B cell (primary cell): ENCODE data around the gene MYO18A. TPM values are rescaled to one million over a fixed set of nuclear protein-coding genes. Genes with fewer than 3 reads are reported as not detected.

ENCODE experiments used
- ATAC-seq: fragments of 200-7000 bp; cut with Tn5 transposase; one replicate; pipeline ENCODE4 v1.10.0; 2021; ENCODE audit warnings: low read depth, mild to moderate bottlenecking, moderate number of reproducible peaks, moderate library complexity
- CTCF ChIA-PET: fragments of 350-600 bp; sonication (Branson Sonifier 250); formaldehyde crosslinking; loops from one replicate; lab custom pipeline; 2021; ENCODE audit warnings: antibody characterized with exemption, inconsistent platforms; lab: Charles Lee
- POLR2A ChIA-PET: fragments of 350-600 bp; sonication (Branson Sonifier 250); formaldehyde crosslinking; loops from one replicate; lab custom pipeline; 2021; ENCODE audit warnings: antibody characterized with exemption; lab: Charles Lee
- DNase-seq: peaks from one replicate; pipeline ENCODE4 v3.0.0; 2013
- H2AFZ ChIP-seq: 2 replicates; pipeline ENCODE4 v1.6.1; 2012; ENCODE audit warnings: mild to moderate bottlenecking, low read depth, low read length; ENCODE audit not compliant: insufficient read depth, poor library complexity, severe bottlenecking
- H3K27ac ChIP-seq, 2 donors: 1 replicate in 1 of 2; 2 replicates in 1 of 2; pipeline ENCODE4 v1.5.1; 2012 to 2013; ENCODE audit warnings: low read length in 2 of 2, mild to moderate bottlenecking in 2 of 2, moderate library complexity in 1 of 2
- H3K27me3 ChIP-seq, 4 experiments: fragments of 200-600 bp in 1 of 4; sonication (generic) in 1 of 4; replicated peaks in 1 of 4; 1 replicate in 2 of 4; 2 replicates in 2 of 4; pipeline versions ENCODE4 v1.6.1 to v1.7.0; 2013 to 2016; ENCODE audit warnings: low read length in 3 of 4, mild to moderate bottlenecking in 2 of 4, mixed read lengths in 1 of 4, moderate library complexity in 1 of 4; ENCODE audit not compliant: insufficient read depth in 4 of 4, control insufficient read depth in 3 of 4; ENCODE audit errors: control extremely low read depth in 1 of 4
- H3K36me3 ChIP-seq, 2 experiments: replicated peaks in 1 of 2; 1 replicate in 1 of 2; 2 replicates in 1 of 2; pipeline versions ENCODE4 v1.6.1 to v1.7.1; 2013; ENCODE audit warnings: low read length in 1 of 2; ENCODE audit not compliant: insufficient read depth in 2 of 2, control insufficient read depth in 1 of 2; ENCODE audit errors: control extremely low read depth in 1 of 2, extremely low read depth in 1 of 2
- H3K4me1 ChIP-seq, 2 donors: fragments of 200-600 bp in 1 of 2; sonication (generic) in 1 of 2; 1 replicate in 1 of 2; 2 replicates in 1 of 2; pipeline versions ENCODE4 v1.5.1 to v1.6.1; 2013 to 2017; ENCODE audit warnings: low read length in 2 of 2; ENCODE audit not compliant: control insufficient read depth in 2 of 2, insufficient read depth in 2 of 2
- H3K4me2 ChIP-seq: replicated peaks from 2 replicates; pipeline ENCODE3; 2012; ENCODE audit warnings: mild to moderate bottlenecking, low read depth, low read length; ENCODE audit not compliant: poor library complexity, severe bottlenecking
- H3K4me3 ChIP-seq, 5 experiments: fragments of 200-600 bp in 1 of 5; sonication (generic) in 1 of 5; 1 replicate in 3 of 5; 2 replicates in 2 of 5; pipeline versions ENCODE4 v1.5.1 to v1.7.0; 2011 to 2016; ENCODE audit warnings: low read length in 4 of 5, mild to moderate bottlenecking in 4 of 5, low read depth in 2 of 5, control low read depth in 1 of 5, moderate library complexity in 1 of 5; ENCODE audit not compliant: insufficient read depth in 1 of 5; ENCODE audit errors: control extremely low read depth in 1 of 5, extremely low read depth in 1 of 5
- H3K79me2 ChIP-seq: fragments of 200-600 bp; sonication (generic); one replicate; pipeline ENCODE4 v1.6.0; 2016; ENCODE audit warnings: low read length; ENCODE audit not compliant: control insufficient read depth, insufficient read depth
- H3K9ac ChIP-seq: fragments of 200-600 bp; sonication (generic); 2 replicates; pipeline ENCODE4 v1.6.1; 2017; ENCODE audit warnings: mild to moderate bottlenecking, low read length, moderate library complexity
- H3K9me3 ChIP-seq, 3 donors: one replicate each; pipeline versions ENCODE4 v1.6.1 to v1.7.1; 2013; ENCODE audit warnings: low read length in 2 of 3; ENCODE audit not compliant: control insufficient read depth in 2 of 3, insufficient read depth in 1 of 3; ENCODE audit errors: control extremely low read depth in 1 of 3
- H4K20me1 ChIP-seq: 2 replicates; pipeline ENCODE4 v1.6.0; 2012; ENCODE audit warnings: mild to moderate bottlenecking, low read length; ENCODE audit not compliant: insufficient read depth, control insufficient read depth, poor library complexity, severe bottlenecking
- H3K27ac Mint-ChIP-seq: one replicate; pipeline ENCODE4 v1.8.0; 2021; ENCODE audit warnings: mixed read lengths
- H3K27me3 Mint-ChIP-seq: one replicate; pipeline ENCODE4 v1.8.0; 2021; ENCODE audit warnings: mixed read lengths
- H3K4me1 Mint-ChIP-seq: one replicate; pipeline ENCODE4 v1.8.0; 2021; ENCODE audit warnings: mixed read lengths
- H3K4me3 Mint-ChIP-seq: one replicate; pipeline ENCODE4 v1.8.0; 2021; ENCODE audit warnings: mixed read lengths
- H3K9me3 Mint-ChIP-seq: one replicate; pipeline ENCODE4 v1.8.0; 2022; ENCODE audit warnings: mixed read lengths; ENCODE audit not compliant: insufficient read depth
- CTCF ChIP-seq: fragments of 200-600 bp; IDR thresholded peaks from one replicate; pipeline ENCODE4 v1.8.0; 2022; ENCODE audit warnings: antibody characterized with exemption, mild to moderate bottlenecking
- EZH2 ChIP-seq: IDR thresholded peaks from 2 replicates; pipeline ENCODE4 v1.6.1; 2012; ENCODE audit warnings: borderline replicate concordance, low read depth, mild to moderate bottlenecking, moderate library complexity, low read length; ENCODE audit not compliant: insufficient read depth, poor library complexity, severe bottlenecking
- WGBS: methylation state at CpG from one replicate; pipeline ENCODE4 v1.1.5; 2013; ENCODE audit warnings: missing lambda C conversion rate; ENCODE audit not compliant: insufficient coverage; 5-methylcytosine and 5-hydroxymethylcytosine counted together
- intact Hi-C: fragments of 100-400 bp; cut with micrococcal nuclease; formaldehyde crosslinking; loops from one replicate; pipeline ENCODE4 v1.10.0; 2022
- polyA plus RNA-seq: library from polyadenylated mRNA; depleted of rRNA; stranded (reverse); fragments of >200 nt; gene quantifications from 2 replicates; pipeline ENCODE4 v1.2.3, GENCODE V29; 2012
- total RNA-seq, 2 donors: library from RNA; stranded (reverse); fragments of 120-200 nt in 1 of 2; gene quantifications; 1 replicate in 1 of 2; 2 replicates in 1 of 2; pipeline versions ENCODE4 v1.2.3 to v1.2.4, GENCODE V29; 2013 to 2022

The MYO18A gene
- total and polyA plus RNA-seq, 2 donors (not counting 1 experiment from before 2014, with no cell fraction given) = 72.2 to 155 TPM

DNA sequence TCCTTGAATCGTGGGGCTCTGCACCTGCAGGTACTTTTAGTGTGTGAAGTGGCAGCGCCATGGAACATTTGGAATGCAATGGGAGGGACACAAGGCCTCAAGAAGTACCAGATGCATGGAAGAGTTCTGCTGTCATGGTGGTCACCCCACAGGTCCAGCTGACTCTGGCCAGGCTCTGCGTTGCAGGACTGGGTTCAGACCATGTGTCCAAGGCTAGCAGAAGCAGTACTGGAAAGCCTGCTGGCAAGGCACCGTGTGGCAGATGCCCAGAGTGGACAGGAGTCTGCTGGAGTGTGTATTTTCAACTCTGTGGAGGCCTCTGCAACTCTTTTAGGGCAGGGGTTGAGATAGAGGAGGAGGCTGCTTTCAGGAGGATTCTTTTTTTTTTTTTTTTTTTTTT, 135.2 kb downstream of the MYO18A start:
- POLR2A ChIA-PET = no interaction called here
- H3K4me1 Mint-ChIP-seq = peaks cover 16% of the 10 kb centered on the region
- no peak overlapping the region for H3K4me3 Mint-ChIP-seq
- H3K36me3 ChIP-seq = no peaks in the 10 kb centered on the region
- CTCF ChIA-PET = no interaction called here
- intact Hi-C loops = no loop called here
- H3K27me3 Mint-ChIP-seq = peaks cover 23% of the 10 kb centered on the region
- H4K20me1 ChIP-seq = no peaks in the 10 kb centered on the region
- whole genome bisulfite sequencing = 100% methylated on average over 4 of the region's 4 CpGs
- no peak overlapping the region for H3K27ac Mint-ChIP-seq
- no peak overlapping the region for H3K27ac ChIP-seq
- ATAC-seq (no peak), DNase-seq (no peak)
- no peaks in the 10 kb centered on the region for H3K9me3 Mint-ChIP-seq
- H3K4me3 ChIP-seq = no peak overlapping the region
- peaks cover 14 to 15% of the 10 kb centered on the region in 2 donors for H3K4me1 ChIP-seq
- H3K9ac ChIP-seq = no peak overlapping the region
- no peak for TF ChIP-seq CTCF
- no peak for TF ChIP-seq EZH2
- no peak overlapping the region for H3K4me2 ChIP-seq
- H3K79me2 ChIP-seq = no peaks in the 10 kb centered on the region
- H2AFZ ChIP-seq = no peak overlapping the region
- H3K9me3 ChIP-seq = no peaks in the 10 kb centered on the region
- H3K27me3 ChIP-seq = no peaks in the 10 kb centered on the region

GRCh38 chr17:29043539-29044145, 136.6 kb downstream of the MYO18A start:
- ChIA-PET CTCF (interaction anchor here (0.9 to 1.3 kb wide), 3 partner anchors 69 to 133 kb away, joined by 3 to 6 read pairs (median 3); no protein-coding TSS in a partner anchor), POLR2A (interaction anchor here (0.6 kb wide), 1 partner anchor 190 kb away, joined by 4 read pairs; no protein-coding TSS in a partner anchor)
- ATAC-seq (no peak), DNase-seq (no peak)
- H3K9me3 ChIP-seq = no peaks in the 10 kb centered on the region
- H3K4me3 ChIP-seq = no peak overlapping the region
- intact Hi-C loops = no loop called here
- H3K79me2 ChIP-seq = no peaks in the 10 kb centered on the region
- TF ChIP-seq CTCF = no peak
- no peak for TF ChIP-seq EZH2
- no peak overlapping the region for H3K27ac ChIP-seq
- H3K4me3 Mint-ChIP-seq = no peak overlapping the region
- WGBS = 67% methylated on average over 3 of the region's 3 CpGs
- H3K4me2 ChIP-seq = no peak overlapping the region
- H3K27ac Mint-ChIP-seq = no peak overlapping the region
- H3K9me3 Mint-ChIP-seq = no peaks in the 10 kb centered on the region
- H2AFZ ChIP-seq = no peak overlapping the region
- no peaks in the 10 kb centered on the region for H3K36me3 ChIP-seq
- peaks cover 13% of the 10 kb centered on the region for H3K27me3 Mint-ChIP-seq
- H3K27me3 ChIP-seq = peaks cover 0 to 5% (median 0%) of the 10 kb centered on the region in 4 experiments
- H4K20me1 ChIP-seq = no peaks in the 10 kb centered on the region
- H3K4me1 Mint-ChIP-seq = peaks cover 16% of the 10 kb centered on the region
- no peak overlapping the region for H3K9ac ChIP-seq
- peaks cover 14 to 15% of the 10 kb centered on the region in 2 donors for H3K4me1 ChIP-seq
